Neural cell (in vitro differentiated cells): Measurements from ENCODE around the gene PGLYRP4. TPM values are rescaled to one million over a fixed set of nuclear protein-coding genes. Genes with fewer than 3 reads are reported as not detected.

ENCODE experiments used
- H2AFZ ChIP-seq: fragments of 200-600, 300-800 bp; sonication (generic), shearing (Covaris generic); 2 replicates; pipeline ENCODE4 v1.6.0; 2014; ENCODE audit warnings: low read depth, mild to moderate bottlenecking, antibody characterized with exemption, low read length, moderate library complexity
- H3F3A ChIP-seq: fragments of 200-600 bp; shearing (Covaris generic); 2 replicates; pipeline ENCODE4 v1.6.1; 2016; ENCODE audit warnings: mild to moderate bottlenecking, moderate library complexity, mixed read lengths, antibody characterized with exemption, low read length; ENCODE audit not compliant: insufficient read depth, poor library complexity, severe bottlenecking
- H3K27ac ChIP-seq: fragments of 200-600, 300-800 bp; sonication (generic), shearing (Covaris generic); 2 replicates; pipeline ENCODE4 v1.5.1; 2014; ENCODE audit warnings: mild to moderate bottlenecking, low read length, moderate library complexity
- H3K27me3 ChIP-seq: fragments of 300-800, 200-600 bp; sonication (generic), shearing (Covaris generic); 2 replicates; pipeline ENCODE4 v1.6.0; 2014; ENCODE audit warnings: mild to moderate bottlenecking, low read depth, low read length, moderate library complexity; ENCODE audit not compliant: insufficient read depth
- H3K36me3 ChIP-seq: fragments of 300-800, 200-600 bp; sonication (generic), shearing (Covaris generic); 2 replicates; pipeline ENCODE4 v1.5.1; 2014; ENCODE audit warnings: mild to moderate bottlenecking, antibody characterized with exemption, low read length, moderate library complexity; ENCODE audit not compliant: insufficient read depth
- H3K4me2 ChIP-seq: fragments of 300-800, 200-600 bp; sonication (generic), shearing (Covaris generic); 2 replicates; pipeline ENCODE4 v1.6.0; 2014; ENCODE audit warnings: mild to moderate bottlenecking, low read length
- H3K4me3 ChIP-seq: fragments of 300-800, 200-600 bp; sonication (generic), shearing (Covaris generic); 2 replicates; pipeline ENCODE4 v1.5.1; 2014; ENCODE audit warnings: mild to moderate bottlenecking, low read length, moderate library complexity
- H3K79me2 ChIP-seq: fragments of 200-600 bp; shearing (Covaris generic); replicated peaks from 2 replicates; pipeline ENCODE4 v1.6.0; 2014; ENCODE audit warnings: mild to moderate bottlenecking, low read length, moderate library complexity; ENCODE audit not compliant: insufficient read depth
- H3K9ac ChIP-seq: fragments of 300-800, 200-600 bp; sonication (generic), shearing (Covaris generic); 2 replicates; pipeline ENCODE4 v1.6.1; 2016; ENCODE audit warnings: mild to moderate bottlenecking, low read length, mixed read lengths
- H3K9me2 ChIP-seq: fragments of 200-600 bp; shearing (Covaris generic); 2 replicates; pipeline ENCODE4 v1.6.1; 2016; ENCODE audit warnings: mild to moderate bottlenecking, low read length, mixed read lengths; ENCODE audit not compliant: insufficient read depth
- H3K9me3 ChIP-seq: fragments of 200-600, 300-800 bp; sonication (generic), shearing (Covaris generic); 2 replicates; pipeline ENCODE4 v1.6.1; 2016; ENCODE audit warnings: mild to moderate bottlenecking, mixed run types, low read length, moderate library complexity, mixed read lengths
- H4K20me1 ChIP-seq: fragments of 200-600 bp; shearing (Covaris generic); 2 replicates; pipeline ENCODE4 v1.6.1; 2016; ENCODE audit warnings: mild to moderate bottlenecking, mixed run types; ENCODE audit not compliant: insufficient read depth
- EP300 ChIP-seq: fragments of 450-650 bp; conservative IDR thresholded peaks from 2 replicates; pipeline ENCODE4 v1.6.1; 2014; ENCODE audit warnings: antibody characterized with exemption, mild to moderate bottlenecking, moderate library complexity; ENCODE audit not compliant: poor library complexity, severe bottlenecking
- EZH2 ChIP-seq: fragments of 200-600, 300-800 bp; shearing (Covaris generic), sonication (generic); IDR thresholded peaks from 2 replicates; pipeline ENCODE4 v1.6.1; 2014; ENCODE audit warnings: antibody characterized with exemption, low read length, borderline replicate concordance, mild to moderate bottlenecking; ENCODE audit not compliant: insufficient read depth, poor library complexity, severe bottlenecking
- MXI1 ChIP-seq: fragments of 450-650 bp; conservative IDR thresholded peaks from 2 replicates; pipeline ENCODE4 v1.6.1; 2014; ENCODE audit warnings: antibody characterized with exemption, mild to moderate bottlenecking; ENCODE audit not compliant: poor library complexity, severe bottlenecking
- POLR2AphosphoS5 ChIP-seq: IDR thresholded peaks from 2 replicates; pipeline ENCODE4 v1.6.1; 2012
- RAD21 ChIP-seq: fragments of 450-650 bp; conservative IDR thresholded peaks from 2 replicates; pipeline ENCODE4 v1.6.1; 2014; ENCODE audit warnings: antibody characterized with exemption, mild to moderate bottlenecking, moderate library complexity
- SMC3 ChIP-seq: fragments of 450-650 bp; conservative IDR thresholded peaks from 2 replicates; pipeline ENCODE4 v1.6.1; 2014; ENCODE audit warnings: antibody characterized with exemption, mild to moderate bottlenecking, moderate library complexity; ENCODE audit not compliant: poor library complexity
- TAF1 ChIP-seq: IDR thresholded peaks from 2 replicates; pipeline ENCODE4 v1.6.1; 2012; ENCODE audit warnings: low read depth
- polyA plus RNA-seq: library from polyadenylated mRNA; depleted of rRNA; stranded (reverse); fragments of >200 nt; gene quantifications from 2 replicates; pipeline ENCODE4 v1.2.3, GENCODE V29; 2014
- TF ChIP-seq, protein P1 (sequence below): fragments of 450-650 bp; IDR thresholded peaks from 2 replicates; pipeline ENCODE4 v1.5.1; 2014; ENCODE audit warnings: antibody characterized with exemption, mild to moderate bottlenecking, moderate library complexity; ENCODE audit not compliant: poor library complexity, severe bottlenecking
- TF ChIP-seq, protein P2 (sequence below): IDR thresholded peaks from 2 replicates; pipeline ENCODE4 v1.6.1; 2012; ENCODE audit warnings: borderline replicate concordance

Gene PGLYRP4
- polyA plus RNA-seq, 1 donor from 2014 or later: not detected

- H3K27ac ChIP-seq: no peak overlapping the region
- H3K4me2 ChIP-seq: no peak overlapping the region
- H3K9me2 ChIP-seq: no peaks in the 10 kb centered on the region
- no peak overlapping the region for H2AFZ ChIP-seq
- H3F3A ChIP-seq: no peaks in the 10 kb centered on the region
- no peaks in the 10 kb centered on the region for H3K79me2 ChIP-seq
- no peak for TF ChIP-seq EP300
- TF ChIP-seq TAF1: no peak
- no peak for TF ChIP-seq POLR2AphosphoS5
- TF ChIP-seq EZH2: no peak
- TF ChIP-seq RAD21: no peak
- no peak for TF ChIP-seq SMC3
- TF ChIP-seq, protein P1, sequence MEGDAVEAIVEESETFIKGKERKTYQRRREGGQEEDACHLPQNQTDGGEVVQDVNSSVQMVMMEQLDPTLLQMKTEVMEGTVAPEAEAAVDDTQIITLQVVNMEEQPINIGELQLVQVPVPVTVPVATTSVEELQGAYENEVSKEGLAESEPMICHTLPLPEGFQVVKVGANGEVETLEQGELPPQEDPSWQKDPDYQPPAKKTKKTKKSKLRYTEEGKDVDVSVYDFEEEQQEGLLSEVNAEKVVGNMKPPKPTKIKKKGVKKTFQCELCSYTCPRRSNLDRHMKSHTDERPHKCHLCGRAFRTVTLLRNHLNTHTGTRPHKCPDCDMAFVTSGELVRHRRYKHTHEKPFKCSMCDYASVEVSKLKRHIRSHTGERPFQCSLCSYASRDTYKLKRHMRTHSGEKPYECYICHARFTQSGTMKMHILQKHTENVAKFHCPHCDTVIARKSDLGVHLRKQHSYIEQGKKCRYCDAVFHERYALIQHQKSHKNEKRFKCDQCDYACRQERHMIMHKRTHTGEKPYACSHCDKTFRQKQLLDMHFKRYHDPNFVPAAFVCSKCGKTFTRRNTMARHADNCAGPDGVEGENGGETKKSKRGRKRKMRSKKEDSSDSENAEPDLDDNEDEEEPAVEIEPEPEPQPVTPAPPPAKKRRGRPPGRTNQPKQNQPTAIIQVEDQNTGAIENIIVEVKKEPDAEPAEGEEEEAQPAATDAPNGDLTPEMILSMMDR: no peak
- TF ChIP-seq, protein P2, sequence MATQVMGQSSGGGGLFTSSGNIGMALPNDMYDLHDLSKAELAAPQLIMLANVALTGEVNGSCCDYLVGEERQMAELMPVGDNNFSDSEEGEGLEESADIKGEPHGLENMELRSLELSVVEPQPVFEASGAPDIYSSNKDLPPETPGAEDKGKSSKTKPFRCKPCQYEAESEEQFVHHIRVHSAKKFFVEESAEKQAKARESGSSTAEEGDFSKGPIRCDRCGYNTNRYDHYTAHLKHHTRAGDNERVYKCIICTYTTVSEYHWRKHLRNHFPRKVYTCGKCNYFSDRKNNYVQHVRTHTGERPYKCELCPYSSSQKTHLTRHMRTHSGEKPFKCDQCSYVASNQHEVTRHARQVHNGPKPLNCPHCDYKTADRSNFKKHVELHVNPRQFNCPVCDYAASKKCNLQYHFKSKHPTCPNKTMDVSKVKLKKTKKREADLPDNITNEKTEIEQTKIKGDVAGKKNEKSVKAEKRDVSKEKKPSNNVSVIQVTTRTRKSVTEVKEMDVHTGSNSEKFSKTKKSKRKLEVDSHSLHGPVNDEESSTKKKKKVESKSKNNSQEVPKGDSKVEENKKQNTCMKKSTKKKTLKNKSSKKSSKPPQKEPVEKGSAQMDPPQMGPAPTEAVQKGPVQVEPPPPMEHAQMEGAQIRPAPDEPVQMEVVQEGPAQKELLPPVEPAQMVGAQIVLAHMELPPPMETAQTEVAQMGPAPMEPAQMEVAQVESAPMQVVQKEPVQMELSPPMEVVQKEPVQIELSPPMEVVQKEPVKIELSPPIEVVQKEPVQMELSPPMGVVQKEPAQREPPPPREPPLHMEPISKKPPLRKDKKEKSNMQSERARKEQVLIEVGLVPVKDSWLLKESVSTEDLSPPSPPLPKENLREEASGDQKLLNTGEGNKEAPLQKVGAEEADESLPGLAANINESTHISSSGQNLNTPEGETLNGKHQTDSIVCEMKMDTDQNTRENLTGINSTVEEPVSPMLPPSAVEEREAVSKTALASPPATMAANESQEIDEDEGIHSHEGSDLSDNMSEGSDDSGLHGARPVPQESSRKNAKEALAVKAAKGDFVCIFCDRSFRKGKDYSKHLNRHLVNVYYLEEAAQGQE: no peak
- no peak for TF ChIP-seq MXI1
- no peaks in the 10 kb centered on the region for H3K27me3 ChIP-seq
- H3K4me3 ChIP-seq: no peak overlapping the region
- H4K20me1 ChIP-seq: no peaks in the 10 kb centered on the region
- no peaks in the 10 kb centered on the region for H3K9me3 ChIP-seq
- H3K36me3 ChIP-seq: no peaks in the 10 kb centered on the region
- H3K9ac ChIP-seq: no peak overlapping the region
Measured at GRCh38 chr1:153343811-153344717, 4.6 kb downstream of the PGLYRP4 start.

- H3K9me2 ChIP-seq: no peaks in the 10 kb centered on the region
- H3K4me2 ChIP-seq: no peak overlapping the region
- no peak overlapping the region for H3K4me3 ChIP-seq
- no peaks in the 10 kb centered on the region for H3K27me3 ChIP-seq
- H3K36me3 ChIP-seq: no peaks in the 10 kb centered on the region
- no peak overlapping the region for H3K9ac ChIP-seq
- TF ChIP-seq EP300: no peak
- TF ChIP-seq SMC3: no peak
- no peak for TF ChIP-seq POLR2AphosphoS5
- no peak for TF ChIP-seq RAD21
- TF ChIP-seq, protein P2: no peak
- TF ChIP-seq, protein P1: no peak
- no peak for TF ChIP-seq EZH2
- no peak for TF ChIP-seq TAF1
- no peak for TF ChIP-seq MXI1
- no peaks in the 10 kb centered on the region for H4K20me1 ChIP-seq
- H3K79me2 ChIP-seq: no peaks in the 10 kb centered on the region
- no peak overlapping the region for H2AFZ ChIP-seq
- H3K9me3 ChIP-seq: no peaks in the 10 kb centered on the region
- H3F3A ChIP-seq: no peaks in the 10 kb centered on the region
- no peak overlapping the region for H3K27ac ChIP-seq
Measured at GRCh38 chr1:153343040-153343681, 5.5 kb downstream of the PGLYRP4 start.
